Measurements from ENCODE around the gene EPHB2. TPM values are rescaled to one million over a fixed set of nuclear protein-coding genes. Genes with fewer than 3 reads are reported as not detected.

Gene EPHB2
- total RNA-seq, 1 experiment from 2014 or later = 18.5 TPM

DNA sequence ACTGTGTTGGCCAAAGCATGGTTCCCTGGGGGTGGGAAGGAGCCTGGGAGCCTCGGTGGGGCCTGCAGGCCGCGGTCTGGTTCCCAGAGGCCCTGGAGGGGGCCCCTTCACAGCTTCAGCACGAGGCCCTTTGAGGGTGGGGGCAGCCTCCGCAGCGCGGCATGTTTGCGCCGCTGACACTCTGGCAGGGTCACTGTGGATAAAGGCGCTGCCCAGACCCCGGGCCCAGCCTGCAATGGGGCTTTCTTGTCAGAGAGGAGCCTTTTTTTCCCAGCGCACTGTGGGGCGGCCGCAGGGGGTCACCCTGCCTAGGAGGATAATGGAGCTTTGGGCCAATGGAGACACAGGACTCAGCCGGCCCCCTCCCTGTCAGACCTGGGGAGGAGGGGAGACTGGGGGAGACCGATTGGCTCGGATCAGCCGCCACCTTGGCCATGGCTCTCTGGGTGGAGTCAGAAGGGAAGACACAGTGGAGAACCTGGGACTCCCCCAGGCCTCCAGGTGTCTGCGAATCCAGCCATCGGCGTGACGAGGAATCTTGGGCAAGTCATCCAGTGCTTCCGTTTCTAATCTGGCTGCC lies 26.0 kb downstream of the EPHB2 start:
- Mint-ChIP-seq H3K9me3 (no peaks in the 10 kb centered on the region), H3K4me3 (no peak overlapping the region), H3K27ac (no peak overlapping the region), H3K36me3 (no peaks in the 10 kb centered on the region), H3K4me1 (0 out of 2 replicates have a peak, but pooled peaks cover 3% of the 10 kb centered on the region), H3K27me3 (ENCODE audit: low read depth) (no peaks in the 10 kb centered on the region)
- POLR2A ChIA-PET = no interaction called here
- no peak for DNase-seq (ENCODE audit: low spot score)
- peak; percentile 62 for ATAC-seq
- TF ChIP-seq, protein P1, sequence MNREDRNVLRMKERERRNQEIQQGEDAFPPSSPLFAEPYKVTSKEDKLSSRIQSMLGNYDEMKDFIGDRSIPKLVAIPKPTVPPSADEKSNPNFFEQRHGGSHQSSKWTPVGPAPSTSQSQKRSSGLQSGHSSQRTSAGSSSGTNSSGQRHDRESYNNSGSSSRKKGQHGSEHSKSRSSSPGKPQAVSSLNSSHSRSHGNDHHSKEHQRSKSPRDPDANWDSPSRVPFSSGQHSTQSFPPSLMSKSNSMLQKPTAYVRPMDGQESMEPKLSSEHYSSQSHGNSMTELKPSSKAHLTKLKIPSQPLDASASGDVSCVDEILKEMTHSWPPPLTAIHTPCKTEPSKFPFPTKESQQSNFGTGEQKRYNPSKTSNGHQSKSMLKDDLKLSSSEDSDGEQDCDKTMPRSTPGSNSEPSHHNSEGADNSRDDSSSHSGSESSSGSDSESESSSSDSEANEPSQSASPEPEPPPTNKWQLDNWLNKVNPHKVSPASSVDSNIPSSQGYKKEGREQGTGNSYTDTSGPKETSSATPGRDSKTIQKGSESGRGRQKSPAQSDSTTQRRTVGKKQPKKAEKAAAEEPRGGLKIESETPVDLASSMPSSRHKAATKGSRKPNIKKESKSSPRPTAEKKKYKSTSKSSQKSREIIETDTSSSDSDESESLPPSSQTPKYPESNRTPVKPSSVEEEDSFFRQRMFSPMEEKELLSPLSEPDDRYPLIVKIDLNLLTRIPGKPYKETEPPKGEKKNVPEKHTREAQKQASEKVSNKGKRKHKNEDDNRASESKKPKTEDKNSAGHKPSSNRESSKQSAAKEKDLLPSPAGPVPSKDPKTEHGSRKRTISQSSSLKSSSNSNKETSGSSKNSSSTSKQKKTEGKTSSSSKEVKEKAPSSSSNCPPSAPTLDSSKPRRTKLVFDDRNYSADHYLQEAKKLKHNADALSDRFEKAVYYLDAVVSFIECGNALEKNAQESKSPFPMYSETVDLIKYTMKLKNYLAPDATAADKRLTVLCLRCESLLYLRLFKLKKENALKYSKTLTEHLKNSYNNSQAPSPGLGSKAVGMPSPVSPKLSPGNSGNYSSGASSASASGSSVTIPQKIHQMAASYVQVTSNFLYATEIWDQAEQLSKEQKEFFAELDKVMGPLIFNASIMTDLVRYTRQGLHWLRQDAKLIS (CRISPR knock-in tag; IDR thresholded peaks at IDR 0.05; ENCODE audit: borderline replicate concordance) = no peak
- TF ChIP-seq FOXK1 (CRISPR knock-in tag; IDR thresholded peaks at IDR 0.05) = no peak
- no peak for TF ChIP-seq ZNF671 (CRISPR knock-in tag; IDR thresholded peaks at IDR 0.05)
- no peak for TF ChIP-seq ZNF317 (CRISPR knock-in tag; IDR thresholded peaks at IDR 0.05; ENCODE audit: borderline replicate concordance, low read depth)
- no peak for TF ChIP-seq CREB1 (CRISPR knock-in tag; IDR thresholded peaks at IDR 0.05)
- TF ChIP-seq ZNF416 (CRISPR knock-in tag; IDR thresholded peaks at IDR 0.05) = no peak
- TF ChIP-seq, protein P2, sequence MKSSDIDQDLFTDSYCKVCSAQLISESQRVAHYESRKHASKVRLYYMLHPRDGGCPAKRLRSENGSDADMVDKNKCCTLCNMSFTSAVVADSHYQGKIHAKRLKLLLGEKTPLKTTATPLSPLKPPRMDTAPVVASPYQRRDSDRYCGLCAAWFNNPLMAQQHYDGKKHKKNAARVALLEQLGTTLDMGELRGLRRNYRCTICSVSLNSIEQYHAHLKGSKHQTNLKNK (CRISPR knock-in tag; IDR thresholded peaks at IDR 0.05) = no peak
- no peak for TF ChIP-seq GRHL2 (CRISPR knock-in tag; IDR thresholded peaks at IDR 0.05; ENCODE audit: insufficient replicate concordance, severe bottlenecking)
- TF ChIP-seq SP1 (CRISPR knock-in tag; conservative IDR thresholded peaks at IDR 0.05) = no peak
- TF ChIP-seq JUN (CRISPR knock-in tag; IDR thresholded peaks at IDR 0.05) = no peak
- TF ChIP-seq, protein P3, sequence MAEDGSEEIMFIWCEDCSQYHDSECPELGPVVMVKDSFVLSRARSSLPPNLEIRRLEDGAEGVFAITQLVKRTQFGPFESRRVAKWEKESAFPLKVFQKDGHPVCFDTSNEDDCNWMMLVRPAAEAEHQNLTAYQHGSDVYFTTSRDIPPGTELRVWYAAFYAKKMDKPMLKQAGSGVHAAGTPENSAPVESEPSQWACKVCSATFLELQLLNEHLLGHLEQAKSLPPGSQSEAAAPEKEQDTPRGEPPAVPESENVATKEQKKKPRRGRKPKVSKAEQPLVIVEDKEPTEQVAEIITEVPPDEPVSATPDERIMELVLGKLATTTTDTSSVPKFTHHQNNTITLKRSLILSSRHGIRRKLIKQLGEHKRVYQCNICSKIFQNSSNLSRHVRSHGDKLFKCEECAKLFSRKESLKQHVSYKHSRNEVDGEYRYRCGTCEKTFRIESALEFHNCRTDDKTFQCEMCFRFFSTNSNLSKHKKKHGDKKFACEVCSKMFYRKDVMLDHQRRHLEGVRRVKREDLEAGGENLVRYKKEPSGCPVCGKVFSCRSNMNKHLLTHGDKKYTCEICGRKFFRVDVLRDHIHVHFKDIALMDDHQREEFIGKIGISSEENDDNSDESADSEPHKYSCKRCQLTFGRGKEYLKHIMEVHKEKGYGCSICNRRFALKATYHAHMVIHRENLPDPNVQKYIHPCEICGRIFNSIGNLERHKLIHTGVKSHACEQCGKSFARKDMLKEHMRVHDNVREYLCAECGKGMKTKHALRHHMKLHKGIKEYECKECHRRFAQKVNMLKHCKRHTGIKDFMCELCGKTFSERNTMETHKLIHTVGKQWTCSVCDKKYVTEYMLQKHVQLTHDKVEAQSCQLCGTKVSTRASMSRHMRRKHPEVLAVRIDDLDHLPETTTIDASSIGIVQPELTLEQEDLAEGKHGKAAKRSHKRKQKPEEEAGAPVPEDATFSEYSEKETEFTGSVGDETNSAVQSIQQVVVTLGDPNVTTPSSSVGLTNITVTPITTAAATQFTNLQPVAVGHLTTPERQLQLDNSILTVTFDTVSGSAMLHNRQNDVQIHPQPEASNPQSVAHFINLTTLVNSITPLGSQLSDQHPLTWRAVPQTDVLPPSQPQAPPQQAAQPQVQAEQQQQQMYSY (CRISPR knock-in tag; IDR thresholded peaks at IDR 0.05) = no peak
- no peak for TF ChIP-seq PRRX2 (CRISPR knock-in tag; IDR thresholded peaks at IDR 0.05)
- no peak for TF ChIP-seq HMGA2 (CRISPR knock-in tag; IDR thresholded peaks at IDR 0.05)
- no peak for TF ChIP-seq NFYB (CRISPR knock-in tag; conservative IDR thresholded peaks at IDR 0.05; ENCODE audit: low read depth)
- no peak for TF ChIP-seq SOX15 (CRISPR knock-in tag; IDR thresholded peaks at IDR 0.05)
- TF ChIP-seq, protein P4, sequence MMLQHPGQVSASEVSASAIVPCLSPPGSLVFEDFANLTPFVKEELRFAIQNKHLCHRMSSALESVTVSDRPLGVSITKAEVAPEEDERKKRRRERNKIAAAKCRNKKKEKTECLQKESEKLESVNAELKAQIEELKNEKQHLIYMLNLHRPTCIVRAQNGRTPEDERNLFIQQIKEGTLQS (CRISPR knock-in tag; conservative IDR thresholded peaks at IDR 0.05) = no peak
- TF ChIP-seq, protein P5, sequence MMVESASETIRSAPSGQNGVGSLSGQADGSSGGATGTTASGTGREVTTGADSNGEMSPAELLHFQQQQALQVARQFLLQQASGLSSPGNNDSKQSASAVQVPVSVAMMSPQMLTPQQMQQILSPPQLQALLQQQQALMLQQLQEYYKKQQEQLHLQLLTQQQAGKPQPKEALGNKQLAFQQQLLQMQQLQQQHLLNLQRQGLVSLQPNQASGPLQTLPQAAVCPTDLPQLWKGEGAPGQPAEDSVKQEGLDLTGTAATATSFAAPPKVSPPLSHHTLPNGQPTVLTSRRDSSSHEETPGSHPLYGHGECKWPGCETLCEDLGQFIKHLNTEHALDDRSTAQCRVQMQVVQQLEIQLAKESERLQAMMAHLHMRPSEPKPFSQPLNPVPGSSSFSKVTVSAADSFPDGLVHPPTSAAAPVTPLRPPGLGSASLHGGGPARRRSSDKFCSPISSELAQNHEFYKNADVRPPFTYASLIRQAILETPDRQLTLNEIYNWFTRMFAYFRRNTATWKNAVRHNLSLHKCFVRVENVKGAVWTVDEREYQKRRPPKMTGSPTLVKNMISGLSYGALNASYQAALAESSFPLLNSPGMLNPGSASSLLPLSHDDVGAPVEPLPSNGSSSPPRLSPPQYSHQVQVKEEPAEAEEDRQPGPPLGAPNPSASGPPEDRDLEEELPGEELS (CRISPR knock-in tag; IDR thresholded peaks at IDR 0.05) = no peak
- no peak for TF ChIP-seq TEAD1 (CRISPR knock-in tag; IDR thresholded peaks at IDR 0.05)
- TF ChIP-seq, protein P6, sequence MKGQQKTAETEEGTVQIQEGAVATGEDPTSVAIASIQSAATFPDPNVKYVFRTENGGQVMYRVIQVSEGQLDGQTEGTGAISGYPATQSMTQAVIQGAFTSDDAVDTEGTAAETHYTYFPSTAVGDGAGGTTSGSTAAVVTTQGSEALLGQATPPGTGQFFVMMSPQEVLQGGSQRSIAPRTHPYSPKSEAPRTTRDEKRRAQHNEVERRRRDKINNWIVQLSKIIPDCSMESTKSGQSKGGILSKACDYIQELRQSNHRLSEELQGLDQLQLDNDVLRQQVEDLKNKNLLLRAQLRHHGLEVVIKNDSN (CRISPR knock-in tag; IDR thresholded peaks at IDR 0.05) = no peak
- TF ChIP-seq ZNF396 (CRISPR knock-in tag; IDR thresholded peaks at IDR 0.05; ENCODE audit: borderline replicate concordance) = no peak
- CTCF ChIA-PET = interaction anchor here (0.6 to 3.8 kb wide), 6 partner anchors 11 to 395 kb away, joined by 3 to 17 read pairs (median 6); no protein-coding TSS in a partner anchor
